ENCODE data around the gene STRBP.
"Not testable (repeated sequence)": the region's sequence is repeated elsewhere in the genome, so short reads cannot be mapped to it uniquely, and the experiment has no call there.

Gene STRBP

DNA sequence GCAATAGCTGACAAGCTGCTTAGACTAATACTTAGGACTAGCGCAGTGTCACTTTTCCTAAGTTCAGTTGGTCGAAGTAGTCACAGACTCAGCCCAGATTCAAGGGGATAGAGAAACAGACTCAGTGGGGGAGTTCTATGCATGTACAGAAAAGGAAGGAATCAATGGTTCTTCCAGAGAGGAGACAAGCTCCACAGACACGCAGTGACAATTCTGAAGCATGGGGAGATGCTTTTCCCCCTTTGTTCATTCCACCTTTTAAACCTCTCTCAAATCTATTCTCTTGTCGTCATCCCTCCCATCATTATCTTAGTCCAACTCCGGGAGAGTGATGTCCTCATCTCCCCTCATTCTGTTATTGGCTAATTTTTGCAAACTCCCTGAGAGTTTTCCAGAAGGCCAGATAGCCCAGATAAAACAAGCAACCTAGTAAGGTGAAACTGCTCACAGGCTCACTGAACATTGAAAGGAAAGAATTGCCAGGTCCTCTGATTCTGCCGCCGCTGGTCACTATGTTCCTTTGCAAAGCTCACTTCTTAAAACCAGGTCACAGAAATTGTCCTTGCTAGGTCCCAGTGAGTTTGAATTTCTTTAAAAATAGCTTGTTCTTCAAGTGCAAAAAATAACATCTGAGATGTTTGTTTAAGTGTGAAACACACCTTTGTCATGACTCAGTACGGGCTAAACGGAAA is 13.4 kb upstream of the STRBP start:
- H3K9me3 ChIP-seq (ENCODE audit: control insufficient read depth, low read length): no peaks in the 10 kb centered on the region
- H3K36me3 ChIP-seq (ENCODE audit: control insufficient read depth, insufficient read depth, low read length): no peaks in the 10 kb centered on the region
- peaks cover 16% of the 10 kb centered on the region for H3K27me3 ChIP-seq (ENCODE audit: control insufficient read depth, insufficient read depth, low read length)
- H3K4me1 ChIP-seq (ENCODE audit: control insufficient read depth, insufficient read depth, low read length): peaks cover 8% of the 10 kb centered on the region
- no peak overlapping the region for H3K4me3 ChIP-seq (ENCODE audit: low read length)
- H3K9ac ChIP-seq (ENCODE audit: low read length): no peak overlapping the region

DNA sequence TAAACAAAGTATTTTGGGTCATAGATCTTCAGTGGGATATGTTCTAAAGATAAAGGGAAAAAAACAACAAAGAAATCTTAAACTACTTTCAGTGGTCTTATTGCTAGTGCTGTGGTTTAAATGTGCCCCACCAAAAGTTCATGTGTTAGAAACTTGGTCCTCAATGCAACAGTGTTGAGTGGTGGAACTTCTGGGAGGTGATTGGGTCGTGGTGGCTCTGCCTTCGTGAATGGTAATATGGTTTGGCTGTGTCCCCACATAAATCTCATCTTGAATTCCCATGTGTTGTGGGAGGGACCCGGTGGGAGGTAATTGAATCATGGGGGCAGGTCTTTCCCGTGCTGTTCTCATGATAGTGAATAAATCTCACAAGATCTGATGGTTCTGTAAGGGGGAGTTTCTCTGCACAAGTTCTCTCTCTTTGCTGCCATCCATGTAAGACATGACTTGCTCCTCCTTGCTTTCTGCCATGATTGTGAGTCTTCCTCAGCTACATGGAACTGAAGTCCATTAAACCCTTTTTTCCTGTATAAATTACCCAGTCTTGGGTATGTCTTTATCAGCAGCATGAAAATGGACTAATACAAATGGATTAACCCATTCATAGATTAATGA is 10.6 kb upstream of the STRBP start:
- not testable (repeated sequence) for H3K4me3 ChIP-seq (ENCODE audit: low read length); H3K4me1 ChIP-seq (ENCODE audit: control insufficient read depth, insufficient read depth, low read length); H3K36me3 ChIP-seq (ENCODE audit: control insufficient read depth, insufficient read depth, low read length); H3K9me3 ChIP-seq (ENCODE audit: control insufficient read depth, low read length); H3K9ac ChIP-seq (ENCODE audit: low read length)
- H3K27me3 ChIP-seq (ENCODE audit: control insufficient read depth, insufficient read depth, low read length): peaks cover 16% of the 10 kb centered on the region

GRCh38 chr9:123278361-123278760 is 10.0 kb upstream of the STRBP start:
- Histone ChIP-seq H3K36me3 (ENCODE audit: control insufficient read depth, insufficient read depth, low read length) (no peaks in the 10 kb centered on the region), H3K4me3 (ENCODE audit: low read length) (no peak overlapping the region), H3K9me3 (ENCODE audit: control insufficient read depth, low read length) (no peaks in the 10 kb centered on the region), H3K4me1 (ENCODE audit: control insufficient read depth, insufficient read depth, low read length) (peaks cover 8% of the 10 kb centered on the region), H3K9ac (ENCODE audit: low read length) (no peak overlapping the region), H3K27me3 (ENCODE audit: control insufficient read depth, insufficient read depth, low read length) (peaks cover 16% of the 10 kb centered on the region)

DNA sequence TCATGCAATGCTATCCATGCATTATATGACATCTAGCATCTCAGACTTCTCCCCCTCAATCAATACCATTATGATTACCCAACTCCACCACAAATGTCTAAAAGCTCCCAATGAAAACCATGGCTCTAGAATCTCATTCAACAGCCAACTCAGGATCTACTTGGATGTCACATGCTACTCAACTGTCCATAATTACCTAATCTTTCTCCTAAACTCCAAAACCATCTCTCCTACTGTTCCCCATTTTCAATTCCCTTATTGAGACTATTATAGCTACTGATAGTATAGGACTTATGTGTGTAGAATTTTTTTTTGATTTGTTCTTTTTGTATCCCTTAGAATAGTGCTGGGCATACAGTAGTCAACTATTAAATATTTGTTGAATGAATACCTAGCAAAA is 8.2 kb upstream of the STRBP start:
- Histone ChIP-seq H3K27me3 (ENCODE audit: control insufficient read depth, insufficient read depth, low read length) (peaks cover 2% of the 10 kb centered on the region), H3K9ac (ENCODE audit: low read length) (no peak overlapping the region), H3K4me3 (ENCODE audit: low read length) (no peak overlapping the region), H3K9me3 (ENCODE audit: control insufficient read depth, low read length) (no peaks in the 10 kb centered on the region), H3K4me1 (ENCODE audit: control insufficient read depth, insufficient read depth, low read length) (no peaks in the 10 kb centered on the region), H3K36me3 (ENCODE audit: control insufficient read depth, insufficient read depth, low read length) (no peaks in the 10 kb centered on the region)

- not testable (repeated sequence) for H3K27me3 ChIP-seq (ENCODE audit: control insufficient read depth, insufficient read depth, low read length)
These were observed 2.7 kb upstream of the STRBP start for GRCh38 chr9:123271133-123271532.

GRCh38 chr9:123269281-123269680 is 895 bp upstream of the STRBP start:
- H3K36me3 ChIP-seq (ENCODE audit: control insufficient read depth, insufficient read depth, low read length): no peaks in the 10 kb centered on the region
- H3K9ac ChIP-seq (ENCODE audit: low read length): peak overlapping the region; percentile 71
- H3K9me3 ChIP-seq (ENCODE audit: control insufficient read depth, low read length): no peaks in the 10 kb centered on the region
- peaks cover 12% of the 10 kb centered on the region for H3K4me1 ChIP-seq (ENCODE audit: control insufficient read depth, insufficient read depth, low read length)
- peak overlapping the region; percentile 44 for H3K4me3 ChIP-seq (ENCODE audit: low read length)
- H3K27me3 ChIP-seq (ENCODE audit: control insufficient read depth, insufficient read depth, low read length): no peaks in the 10 kb centered on the region

More at GRCh38 chr9:123271133-123271532, 2.7 kb upstream of the STRBP start:
- H3K36me3 ChIP-seq (ENCODE audit: control insufficient read depth, insufficient read depth, low read length); H3K9me3 ChIP-seq (ENCODE audit: control insufficient read depth, low read length); H3K9ac ChIP-seq (ENCODE audit: low read length); H3K4me3 ChIP-seq (ENCODE audit: low read length): not testable (repeated sequence)
- peaks cover 12% of the 10 kb centered on the region for H3K4me1 ChIP-seq (ENCODE audit: control insufficient read depth, insufficient read depth, low read length)

- Histone ChIP-seq H3K9ac (ENCODE audit: low read length) (peak overlapping the region; percentile 71), H3K9me3 (ENCODE audit: control insufficient read depth, low read length) (no peaks in the 10 kb centered on the region), H3K4me3 (ENCODE audit: low read length) (no peak overlapping the region), H3K36me3 (ENCODE audit: control insufficient read depth, insufficient read depth, low read length) (no peaks in the 10 kb centered on the region), H3K27me3 (ENCODE audit: control insufficient read depth, insufficient read depth, low read length) (no peaks in the 10 kb centered on the region), H3K4me1 (ENCODE audit: control insufficient read depth, insufficient read depth, low read length) (peaks cover 14% of the 10 kb centered on the region)
These were observed 254 bp downstream of the STRBP start for GRCh38 chr9:123268199-123268464.

DNA sequence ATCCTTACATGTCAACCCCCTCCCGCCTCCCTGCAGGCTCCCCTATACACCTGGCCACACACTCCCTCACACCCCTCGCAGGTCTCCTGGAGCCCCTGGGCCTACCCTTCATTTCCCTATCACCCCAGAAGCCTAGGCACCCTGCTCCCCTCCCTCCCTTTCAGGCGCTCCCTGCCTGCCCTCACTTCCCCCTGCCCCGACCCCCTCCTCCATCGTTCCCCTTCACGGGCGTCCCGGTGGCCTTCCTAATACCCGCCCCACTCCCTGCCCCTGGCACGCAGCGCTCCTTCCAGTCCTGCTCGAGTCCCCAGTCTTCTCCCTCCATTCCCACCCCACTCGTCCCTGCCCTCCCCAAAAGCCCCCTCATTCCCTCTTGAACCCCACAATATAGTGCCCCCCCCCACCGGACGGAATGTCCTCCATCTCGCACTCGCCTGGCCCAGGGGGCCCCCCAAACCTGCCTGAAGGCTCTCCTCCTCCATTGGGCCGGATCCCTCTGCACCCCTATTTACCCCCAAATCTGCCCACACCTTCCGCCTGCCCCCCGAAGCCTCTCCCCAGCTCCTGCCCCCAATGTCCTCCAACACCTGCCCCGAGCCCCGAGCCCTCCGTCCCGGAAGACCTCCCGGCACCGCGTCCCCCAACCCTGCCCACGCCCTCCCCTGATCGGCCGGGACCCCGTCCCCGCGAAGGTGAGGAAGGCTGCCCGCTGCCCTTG is 746 bp downstream of the STRBP start:
- H3K9me3 ChIP-seq (ENCODE audit: control insufficient read depth, low read length): no peaks in the 10 kb centered on the region
- H3K9ac ChIP-seq (ENCODE audit: low read length): peak overlapping the region; percentile 71
- H3K36me3 ChIP-seq (ENCODE audit: control insufficient read depth, insufficient read depth, low read length): no peaks in the 10 kb centered on the region
- no peaks in the 10 kb centered on the region for H3K27me3 ChIP-seq (ENCODE audit: control insufficient read depth, insufficient read depth, low read length)
- no peak overlapping the region for H3K4me3 ChIP-seq (ENCODE audit: low read length)
- H3K4me1 ChIP-seq (ENCODE audit: control insufficient read depth, insufficient read depth, low read length): peaks cover 17% of the 10 kb centered on the region

- H3K4me1 ChIP-seq (ENCODE audit: control insufficient read depth, insufficient read depth, low read length): peaks cover 19% of the 10 kb centered on the region
- H3K36me3 ChIP-seq (ENCODE audit: control insufficient read depth, insufficient read depth, low read length): no peaks in the 10 kb centered on the region
- H3K4me3 ChIP-seq (ENCODE audit: low read length): no peak overlapping the region
- no peaks in the 10 kb centered on the region for H3K9me3 ChIP-seq (ENCODE audit: control insufficient read depth, low read length)
- no peaks in the 10 kb centered on the region for H3K27me3 ChIP-seq (ENCODE audit: control insufficient read depth, insufficient read depth, low read length)
- peak overlapping the region; percentile 71 for H3K9ac ChIP-seq (ENCODE audit: low read length)
These were observed 1.6 kb downstream of the STRBP start for GRCh38 chr9:123266655-123267399.

DNA sequence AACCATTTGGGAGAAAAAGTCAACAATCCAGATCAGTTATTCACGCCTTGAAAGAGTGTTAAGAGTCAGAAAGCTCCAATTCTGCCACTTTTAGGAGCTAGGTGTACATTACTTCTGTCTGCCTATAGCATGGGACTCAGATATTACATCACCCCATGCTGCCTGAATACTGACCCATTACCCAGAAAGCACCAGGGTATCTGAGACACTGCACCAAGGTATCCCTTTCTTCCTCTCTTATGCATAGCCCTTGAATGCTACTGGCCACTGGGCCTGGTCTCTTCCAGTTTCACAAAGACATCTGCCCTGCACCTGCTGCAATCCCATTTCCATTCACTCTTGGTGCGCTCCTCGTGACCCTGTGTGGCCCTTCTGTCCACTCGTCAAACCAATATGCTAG is 2.6 kb downstream of the STRBP start:
- Histone ChIP-seq H3K9me3 (ENCODE audit: control insufficient read depth, low read length) (no peaks in the 10 kb centered on the region), H3K27me3 (ENCODE audit: control insufficient read depth, insufficient read depth, low read length) (no peaks in the 10 kb centered on the region), H3K9ac (ENCODE audit: low read length) (no peak overlapping the region), H3K4me1 (ENCODE audit: control insufficient read depth, insufficient read depth, low read length) (peaks cover 28% of the 10 kb centered on the region), H3K4me3 (ENCODE audit: low read length) (no peak overlapping the region), H3K36me3 (ENCODE audit: control insufficient read depth, insufficient read depth, low read length) (no peaks in the 10 kb centered on the region)

DNA sequence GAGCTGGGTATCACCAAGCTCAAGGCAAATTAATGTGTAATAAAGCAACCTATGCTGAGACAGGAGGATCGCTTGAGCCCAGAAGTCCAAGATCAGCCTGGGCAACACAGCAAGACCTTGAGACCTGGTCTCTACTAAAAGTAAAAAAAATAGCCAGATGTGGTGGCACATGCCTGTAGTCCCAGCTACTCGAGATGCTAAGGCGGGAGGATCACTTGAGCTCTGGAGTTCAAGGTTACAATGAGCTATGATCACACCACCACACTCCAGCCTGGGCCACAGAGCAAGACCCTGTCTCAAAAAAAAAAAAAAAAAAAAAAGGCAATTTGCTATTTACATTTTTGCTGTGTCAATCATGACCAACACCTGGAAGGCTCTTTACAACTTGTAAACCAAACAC is 5.2 kb downstream of the STRBP start:
- Histone ChIP-seq H3K9me3 (ENCODE audit: control insufficient read depth, low read length) (no peaks in the 10 kb centered on the region), H3K4me3 (ENCODE audit: low read length) (no peak overlapping the region), H3K4me1 (ENCODE audit: control insufficient read depth, insufficient read depth, low read length) (peaks cover 31% of the 10 kb centered on the region), H3K27me3 (ENCODE audit: control insufficient read depth, insufficient read depth, low read length) (no peaks in the 10 kb centered on the region), H3K9ac (ENCODE audit: low read length) (no peak overlapping the region), H3K36me3 (ENCODE audit: control insufficient read depth, insufficient read depth, low read length) (no peaks in the 10 kb centered on the region)

- H3K27me3 ChIP-seq (ENCODE audit: control insufficient read depth, insufficient read depth, low read length): no peaks in the 10 kb centered on the region
- H3K9ac ChIP-seq (ENCODE audit: low read length): no peak overlapping the region
- H3K4me1 ChIP-seq (ENCODE audit: control insufficient read depth, insufficient read depth, low read length): peaks cover 26% of the 10 kb centered on the region
- no peaks in the 10 kb centered on the region for H3K9me3 ChIP-seq (ENCODE audit: control insufficient read depth, low read length)
- no peak overlapping the region for H3K4me3 ChIP-seq (ENCODE audit: low read length)
- H3K36me3 ChIP-seq (ENCODE audit: control insufficient read depth, insufficient read depth, low read length): no peaks in the 10 kb centered on the region
These were observed 6.0 kb downstream of the STRBP start for GRCh38 chr9:123262338-123262737.

Data from mucosa of stomach (tissue), 1 donor.